ENCODE results near the gene SLC25A20.

SLC25A20 gene

GRCh38 chr3:48898383-48899234 lies at the start of gene SLC25A20:
TSS of gene SLC25A20 (minus strand) at chr3:48898882. CDS start at chr3:48898794, 88 bp downstream.
- Histone ChIP-seq H3K9ac (ENCODE audit: low read length) (peak within 1 kb of the TSS; percentile 31), H3K4me1 (ENCODE audit: insufficient read depth, low read length) (peaks cover 13% of the 10 kb centered on the region), H3K27ac (ENCODE audit: low read depth, low read length) (peak within 1 kb of the TSS; percentile 76), H3K9me3 (ENCODE audit: low read length) (no peaks in the 10 kb centered on the region), H3K27me3 (ENCODE audit: control insufficient read depth in 1 of 2, insufficient read depth in 2 of 2, low read length in 2 of 2) (no peaks in the 10 kb centered on the region), H3K4me3 (ENCODE audit: low read depth in 1 of 2, low read length in 2 of 2) (peak within 1 kb of the TSS; percentile 75 to 85), H3K36me3 (ENCODE audit: insufficient read depth, low read length) (no peaks in the 10 kb centered on the region)

GRCh38 chr3:48945891-48946549 lies 47.3 kb upstream of the SLC25A20 start:
- Histone ChIP-seq H3K4me1 (ENCODE audit: insufficient read depth, low read length) (peaks cover 7% of the 10 kb centered on the region), H3K27me3 (ENCODE audit: control insufficient read depth in 1 of 2, insufficient read depth in 2 of 2, low read length in 2 of 2) (no peaks in the 10 kb centered on the region), H3K27ac (ENCODE audit: low read depth, low read length) (no peak overlapping the region), H3K4me3 (ENCODE audit: low read depth in 1 of 2, low read length in 2 of 2) (no peak overlapping the region), H3K36me3 (ENCODE audit: insufficient read depth, low read length) (peaks cover 18% of the 10 kb centered on the region), H3K9me3 (ENCODE audit: low read length) (no peaks in the 10 kb centered on the region), H3K9ac (ENCODE audit: low read length) (no peak overlapping the region)

- Histone ChIP-seq H3K4me1 (ENCODE audit: insufficient read depth, low read length) (peaks cover 6% of the 10 kb centered on the region), H3K36me3 (ENCODE audit: insufficient read depth, low read length) (peaks cover 18% of the 10 kb centered on the region), H3K27ac (ENCODE audit: low read depth, low read length) (no peak overlapping the region), H3K27me3 (ENCODE audit: control insufficient read depth in 1 of 2, insufficient read depth in 2 of 2, low read length in 2 of 2) (no peaks in the 10 kb centered on the region), H3K9me3 (ENCODE audit: low read length) (no peaks in the 10 kb centered on the region), H3K9ac (ENCODE audit: low read length) (no peak overlapping the region), H3K4me3 (ENCODE audit: low read depth in 1 of 2, low read length in 2 of 2) (no peak overlapping the region)
These were observed 46.8 kb upstream of the SLC25A20 start for GRCh38 chr3:48945432-48945831.

- Histone ChIP-seq H3K9ac (ENCODE audit: low read length) (no peak overlapping the region), H3K27ac (ENCODE audit: low read depth, low read length) (no peak overlapping the region), H3K4me1 (ENCODE audit: insufficient read depth, low read length) (peaks cover 6% of the 10 kb centered on the region), H3K4me3 (ENCODE audit: low read depth in 1 of 2, low read length in 2 of 2) (no peak overlapping the region), H3K36me3 (ENCODE audit: insufficient read depth, low read length) (peaks cover 22% of the 10 kb centered on the region), H3K9me3 (ENCODE audit: low read length) (no peaks in the 10 kb centered on the region), H3K27me3 (ENCODE audit: control insufficient read depth in 1 of 2, insufficient read depth in 2 of 2, low read length in 2 of 2) (no peaks in the 10 kb centered on the region)
These were observed 40.0 kb upstream of the SLC25A20 start for GRCh38 chr3:48938689-48939088.

- Histone ChIP-seq H3K4me1 (ENCODE audit: insufficient read depth, low read length) (peaks cover 6% of the 10 kb centered on the region), H3K27ac (ENCODE audit: low read depth, low read length) (no peak overlapping the region), H3K27me3 (ENCODE audit: control insufficient read depth in 1 of 2, insufficient read depth in 2 of 2, low read length in 2 of 2) (no peaks in the 10 kb centered on the region), H3K9ac (ENCODE audit: low read length) (no peak overlapping the region), H3K36me3 (ENCODE audit: insufficient read depth, low read length) (peaks cover 20% of the 10 kb centered on the region), H3K9me3 (ENCODE audit: low read length) (no peaks in the 10 kb centered on the region), H3K4me3 (ENCODE audit: low read depth in 1 of 2, low read length in 2 of 2) (no peak overlapping the region)
These were observed 39.5 kb upstream of the SLC25A20 start for GRCh38 chr3:48938156-48938555.

- Histone ChIP-seq H3K27me3 (ENCODE audit: control insufficient read depth in 1 of 2, insufficient read depth in 2 of 2, low read length in 2 of 2) (no peaks in the 10 kb centered on the region), H3K4me1 (ENCODE audit: insufficient read depth, low read length) (peaks cover 14% of the 10 kb centered on the region), H3K9me3 (ENCODE audit: low read length) (no peaks in the 10 kb centered on the region), H3K9ac (ENCODE audit: low read length) (no peak overlapping the region), H3K36me3 (ENCODE audit: insufficient read depth, low read length) (peaks cover 22% of the 10 kb centered on the region), H3K27ac (ENCODE audit: low read depth, low read length) (no peak overlapping the region), H3K4me3 (ENCODE audit: low read depth in 1 of 2, low read length in 2 of 2) (no peak overlapping the region)
These were observed 36.8 kb upstream of the SLC25A20 start for GRCh38 chr3:48935530-48935929.

GRCh38 chr3:48934333-48934991 lies 35.8 kb upstream of the SLC25A20 start:
- Histone ChIP-seq H3K4me3 (ENCODE audit: low read depth in 1 of 2, low read length in 2 of 2) (no peak overlapping the region), H3K36me3 (ENCODE audit: insufficient read depth, low read length) (peaks cover 22% of the 10 kb centered on the region), H3K9me3 (ENCODE audit: low read length) (no peaks in the 10 kb centered on the region), H3K27ac (ENCODE audit: low read depth, low read length) (no peak overlapping the region), H3K27me3 (ENCODE audit: control insufficient read depth in 1 of 2, insufficient read depth in 2 of 2, low read length in 2 of 2) (no peaks in the 10 kb centered on the region), H3K9ac (ENCODE audit: low read length) (no peak overlapping the region), H3K4me1 (ENCODE audit: insufficient read depth, low read length) (peaks cover 21% of the 10 kb centered on the region)

GRCh38 chr3:48931944-48932580 lies 33.4 kb upstream of the SLC25A20 start:
- Histone ChIP-seq H3K4me1 (ENCODE audit: insufficient read depth, low read length) (peaks cover 40% of the 10 kb centered on the region), H3K9me3 (ENCODE audit: low read length) (no peaks in the 10 kb centered on the region), H3K36me3 (ENCODE audit: insufficient read depth, low read length) (peaks cover 31% of the 10 kb centered on the region), H3K9ac (ENCODE audit: low read length) (no peak overlapping the region), H3K27me3 (ENCODE audit: control insufficient read depth in 1 of 2, insufficient read depth in 2 of 2, low read length in 2 of 2) (no peaks in the 10 kb centered on the region), H3K4me3 (ENCODE audit: low read depth in 1 of 2, low read length in 2 of 2) (no peak overlapping the region), H3K27ac (ENCODE audit: low read depth, low read length) (no peak overlapping the region)

GRCh38 chr3:48930590-48930989 lies 31.9 kb upstream of the SLC25A20 start:
- H3K4me3 ChIP-seq (ENCODE audit: low read depth in 1 of 2, low read length in 2 of 2): no peak overlapping the region
- H3K27ac ChIP-seq (ENCODE audit: low read depth, low read length): no peak overlapping the region
- H3K9me3 ChIP-seq (ENCODE audit: low read length): no peaks in the 10 kb centered on the region
- peaks cover 44% of the 10 kb centered on the region for H3K4me1 ChIP-seq (ENCODE audit: insufficient read depth, low read length)
- peaks cover 32% of the 10 kb centered on the region for H3K36me3 ChIP-seq (ENCODE audit: insufficient read depth, low read length)
- H3K27me3 ChIP-seq (ENCODE audit: control insufficient read depth in 1 of 2, insufficient read depth in 2 of 2, low read length in 2 of 2): no peaks in the 10 kb centered on the region
- no peak overlapping the region for H3K9ac ChIP-seq (ENCODE audit: low read length)

- Histone ChIP-seq H3K27ac (ENCODE audit: low read depth, low read length) (no peak overlapping the region), H3K9ac (ENCODE audit: low read length) (no peak overlapping the region), H3K4me1 (ENCODE audit: insufficient read depth, low read length) (peaks cover 44% of the 10 kb centered on the region), H3K9me3 (ENCODE audit: low read length) (no peaks in the 10 kb centered on the region), H3K4me3 (ENCODE audit: low read depth in 1 of 2, low read length in 2 of 2) (no peak overlapping the region), H3K36me3 (ENCODE audit: insufficient read depth, low read length) (peaks cover 32% of the 10 kb centered on the region), H3K27me3 (ENCODE audit: control insufficient read depth in 1 of 2, insufficient read depth in 2 of 2, low read length in 2 of 2) (no peaks in the 10 kb centered on the region)
These were observed 30.8 kb upstream of the SLC25A20 start for GRCh38 chr3:48929358-48930035.

- Histone ChIP-seq H3K27ac (ENCODE audit: low read depth, low read length) (no peak overlapping the region), H3K9me3 (ENCODE audit: low read length) (no peaks in the 10 kb centered on the region), H3K9ac (ENCODE audit: low read length) (no peak overlapping the region), H3K36me3 (ENCODE audit: insufficient read depth, low read length) (peaks cover 29% of the 10 kb centered on the region), H3K4me3 (ENCODE audit: low read depth in 1 of 2, low read length in 2 of 2) (no peak overlapping the region), H3K4me1 (ENCODE audit: insufficient read depth, low read length) (peaks cover 44% of the 10 kb centered on the region), H3K27me3 (ENCODE audit: control insufficient read depth in 1 of 2, insufficient read depth in 2 of 2, low read length in 2 of 2) (no peaks in the 10 kb centered on the region)
These were observed 30.0 kb upstream of the SLC25A20 start for GRCh38 chr3:48928679-48929078.

Measured in muscle layer of colon (tissue), 2 donors.